Measurements from ENCODE around the gene ETS1.

The ETS1 gene

DNA sequence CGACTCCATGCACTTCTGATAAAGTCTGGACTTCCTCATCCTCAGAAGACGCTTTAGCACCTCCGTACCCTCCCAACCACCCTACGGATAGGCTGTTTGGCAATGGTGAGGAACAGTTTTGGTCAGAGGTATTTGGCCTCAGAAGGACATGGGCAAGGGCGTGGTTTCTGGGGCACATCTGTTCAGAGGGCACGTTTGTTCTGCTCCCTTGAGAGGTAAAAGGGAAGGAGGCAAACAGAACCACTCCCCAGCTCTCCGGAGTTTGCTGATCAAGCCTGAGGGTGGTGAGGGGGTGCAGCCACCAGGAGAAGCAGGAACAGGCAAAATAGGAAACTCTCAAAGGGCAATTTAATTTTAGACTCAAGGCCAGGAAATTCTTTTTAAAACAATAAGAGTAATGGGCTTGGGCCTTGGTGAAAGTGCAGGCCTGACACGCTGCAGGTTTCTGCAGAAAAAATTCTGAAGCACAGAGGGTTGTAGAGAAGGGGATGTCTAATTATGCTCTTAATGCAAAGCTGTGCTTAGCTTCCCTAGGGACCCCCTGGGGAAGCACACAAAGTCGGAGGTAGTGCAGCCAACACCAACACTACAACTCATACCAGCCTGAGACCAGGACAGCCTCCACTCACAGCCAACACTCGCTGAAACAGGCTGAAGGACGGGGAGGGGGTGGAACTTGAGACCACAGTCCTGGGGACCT is 23.3 kb downstream of the ETS1 start:
- Histone ChIP-seq H3K27me3 (ENCODE audit: insufficient read depth, poor library complexity, severe bottlenecking) (no peaks in the 10 kb centered on the region), H3K4me3 (replicated peaks; ENCODE audit: insufficient read depth, low read length) (no peak overlapping the region), H3K27ac (replicated peaks) (peak overlapping the region; percentile 71)
- TF ChIP-seq, protein P1, sequence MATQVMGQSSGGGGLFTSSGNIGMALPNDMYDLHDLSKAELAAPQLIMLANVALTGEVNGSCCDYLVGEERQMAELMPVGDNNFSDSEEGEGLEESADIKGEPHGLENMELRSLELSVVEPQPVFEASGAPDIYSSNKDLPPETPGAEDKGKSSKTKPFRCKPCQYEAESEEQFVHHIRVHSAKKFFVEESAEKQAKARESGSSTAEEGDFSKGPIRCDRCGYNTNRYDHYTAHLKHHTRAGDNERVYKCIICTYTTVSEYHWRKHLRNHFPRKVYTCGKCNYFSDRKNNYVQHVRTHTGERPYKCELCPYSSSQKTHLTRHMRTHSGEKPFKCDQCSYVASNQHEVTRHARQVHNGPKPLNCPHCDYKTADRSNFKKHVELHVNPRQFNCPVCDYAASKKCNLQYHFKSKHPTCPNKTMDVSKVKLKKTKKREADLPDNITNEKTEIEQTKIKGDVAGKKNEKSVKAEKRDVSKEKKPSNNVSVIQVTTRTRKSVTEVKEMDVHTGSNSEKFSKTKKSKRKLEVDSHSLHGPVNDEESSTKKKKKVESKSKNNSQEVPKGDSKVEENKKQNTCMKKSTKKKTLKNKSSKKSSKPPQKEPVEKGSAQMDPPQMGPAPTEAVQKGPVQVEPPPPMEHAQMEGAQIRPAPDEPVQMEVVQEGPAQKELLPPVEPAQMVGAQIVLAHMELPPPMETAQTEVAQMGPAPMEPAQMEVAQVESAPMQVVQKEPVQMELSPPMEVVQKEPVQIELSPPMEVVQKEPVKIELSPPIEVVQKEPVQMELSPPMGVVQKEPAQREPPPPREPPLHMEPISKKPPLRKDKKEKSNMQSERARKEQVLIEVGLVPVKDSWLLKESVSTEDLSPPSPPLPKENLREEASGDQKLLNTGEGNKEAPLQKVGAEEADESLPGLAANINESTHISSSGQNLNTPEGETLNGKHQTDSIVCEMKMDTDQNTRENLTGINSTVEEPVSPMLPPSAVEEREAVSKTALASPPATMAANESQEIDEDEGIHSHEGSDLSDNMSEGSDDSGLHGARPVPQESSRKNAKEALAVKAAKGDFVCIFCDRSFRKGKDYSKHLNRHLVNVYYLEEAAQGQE (IDR thresholded peaks at IDR 0.05; ENCODE audit: insufficient replicate concordance, low read depth), result no peak
- TF ChIP-seq SPI1 (IDR thresholded peaks at IDR 0.05; ENCODE audit: borderline replicate concordance, low read depth), result peak; percentile 75; the same call in 1 of the 2 replicates
- peak; percentile 62 to 86 for DNase-seq (ENCODE audit: low read depth in 1 of 2, low spot score in 1 of 2)

DNA sequence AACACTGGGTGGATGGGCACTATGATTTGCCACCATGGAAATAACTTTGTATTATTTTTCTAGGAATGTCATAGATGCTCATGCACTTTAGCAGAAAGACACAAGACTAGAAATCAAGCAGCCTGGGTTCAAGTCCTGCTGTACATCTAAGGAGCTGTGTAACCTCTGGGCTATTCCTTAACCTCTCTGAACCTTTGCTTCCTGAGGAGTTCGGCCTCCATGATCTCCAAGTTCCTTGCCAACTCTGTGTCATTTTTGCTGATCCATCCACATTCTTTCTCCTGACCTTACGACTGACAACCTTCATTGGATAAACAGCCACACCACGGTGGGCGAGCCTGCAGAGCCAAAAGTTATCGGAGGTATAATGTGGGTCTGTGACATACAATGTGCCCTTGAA is 24.1 kb downstream of the ETS1 start:
- H3K27ac ChIP-seq (replicated peaks), result peak overlapping the region; percentile 71
- TF ChIP-seq SPI1 (IDR thresholded peaks at IDR 0.05; ENCODE audit: borderline replicate concordance, low read depth), result no peak
- no peak for TF ChIP-seq GABPA (IDR thresholded peaks at IDR 0.05; ENCODE audit: low read depth)
- TF ChIP-seq, protein P1 (IDR thresholded peaks at IDR 0.05; ENCODE audit: insufficient replicate concordance, low read depth), result no peak
- TF ChIP-seq POLR2AphosphoS5 (IDR thresholded peaks at IDR 0.05; ENCODE audit: low read depth), result no peak
- TF ChIP-seq, protein P2, sequence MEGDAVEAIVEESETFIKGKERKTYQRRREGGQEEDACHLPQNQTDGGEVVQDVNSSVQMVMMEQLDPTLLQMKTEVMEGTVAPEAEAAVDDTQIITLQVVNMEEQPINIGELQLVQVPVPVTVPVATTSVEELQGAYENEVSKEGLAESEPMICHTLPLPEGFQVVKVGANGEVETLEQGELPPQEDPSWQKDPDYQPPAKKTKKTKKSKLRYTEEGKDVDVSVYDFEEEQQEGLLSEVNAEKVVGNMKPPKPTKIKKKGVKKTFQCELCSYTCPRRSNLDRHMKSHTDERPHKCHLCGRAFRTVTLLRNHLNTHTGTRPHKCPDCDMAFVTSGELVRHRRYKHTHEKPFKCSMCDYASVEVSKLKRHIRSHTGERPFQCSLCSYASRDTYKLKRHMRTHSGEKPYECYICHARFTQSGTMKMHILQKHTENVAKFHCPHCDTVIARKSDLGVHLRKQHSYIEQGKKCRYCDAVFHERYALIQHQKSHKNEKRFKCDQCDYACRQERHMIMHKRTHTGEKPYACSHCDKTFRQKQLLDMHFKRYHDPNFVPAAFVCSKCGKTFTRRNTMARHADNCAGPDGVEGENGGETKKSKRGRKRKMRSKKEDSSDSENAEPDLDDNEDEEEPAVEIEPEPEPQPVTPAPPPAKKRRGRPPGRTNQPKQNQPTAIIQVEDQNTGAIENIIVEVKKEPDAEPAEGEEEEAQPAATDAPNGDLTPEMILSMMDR (IDR thresholded peaks at IDR 0.05; ENCODE audit: insufficient read depth, low read length), result no peak
- H3K4me3 ChIP-seq (replicated peaks; ENCODE audit: insufficient read depth, low read length), result no peak overlapping the region
- DNase-seq (ENCODE audit: low read depth in 1 of 2, low spot score in 1 of 2), result no peak
- no peaks in the 10 kb centered on the region for H3K27me3 ChIP-seq (ENCODE audit: insufficient read depth, poor library complexity, severe bottlenecking)

DNA sequence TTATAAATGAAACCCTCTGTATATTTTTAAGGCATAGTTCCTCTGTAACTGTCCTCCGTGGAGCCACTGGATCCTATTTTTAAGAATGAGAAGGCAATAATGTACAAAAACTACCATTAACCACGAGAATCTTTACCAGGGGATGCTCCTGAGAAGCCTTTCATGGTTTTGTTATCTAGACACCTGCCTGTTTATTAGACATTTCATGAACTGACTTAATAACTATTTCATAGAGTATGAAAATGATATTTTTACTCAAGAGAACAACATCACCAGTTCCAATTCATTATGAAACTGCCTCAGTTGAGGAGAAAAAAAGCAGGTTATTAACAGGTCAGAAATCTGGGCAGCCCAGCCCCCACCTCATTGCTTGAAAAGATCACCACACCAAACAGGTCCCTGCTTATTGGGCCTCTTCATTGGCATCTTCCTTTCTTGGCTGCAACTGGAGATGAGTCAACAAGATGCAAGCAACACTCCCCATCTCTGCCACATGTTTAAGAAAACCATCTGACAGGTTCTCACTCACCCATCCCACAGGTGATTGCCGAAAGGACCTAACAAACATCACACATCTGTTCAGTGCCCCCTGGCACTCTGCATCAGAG is 27.8 kb downstream of the ETS1 start:
- H3K4me3 ChIP-seq (replicated peaks; ENCODE audit: insufficient read depth, low read length), result no peak overlapping the region
- H3K27ac ChIP-seq (replicated peaks), result no peak overlapping the region
- TF ChIP-seq POLR2AphosphoS5 (IDR thresholded peaks at IDR 0.05; ENCODE audit: low read depth) (no peak), GABPA (IDR thresholded peaks at IDR 0.05; ENCODE audit: low read depth) (no peak), SPI1 (IDR thresholded peaks at IDR 0.05; ENCODE audit: borderline replicate concordance, low read depth) (no peak)
- TF ChIP-seq, protein P1 (IDR thresholded peaks at IDR 0.05; ENCODE audit: insufficient replicate concordance, low read depth), result no peak
- TF ChIP-seq, protein P2 (IDR thresholded peaks at IDR 0.05; ENCODE audit: insufficient read depth, low read length), result no peak
- H3K27me3 ChIP-seq (ENCODE audit: insufficient read depth, poor library complexity, severe bottlenecking), result no peaks in the 10 kb centered on the region
- DNase-seq (ENCODE audit: low read depth in 1 of 2, low spot score in 1 of 2), result no peak

Measured in HL-60 (cell line).